G401.6 (cell line): Measurements from ENCODE around the gene LZIC.

ENCODE experiments used
- FAIRE-seq: peaks from 2 replicates; lab custom pipeline; 2012; peaks lifted over from hg19 to GRCh38; lab: Jason Lieb, UNC

Gene LZIC

DNA sequence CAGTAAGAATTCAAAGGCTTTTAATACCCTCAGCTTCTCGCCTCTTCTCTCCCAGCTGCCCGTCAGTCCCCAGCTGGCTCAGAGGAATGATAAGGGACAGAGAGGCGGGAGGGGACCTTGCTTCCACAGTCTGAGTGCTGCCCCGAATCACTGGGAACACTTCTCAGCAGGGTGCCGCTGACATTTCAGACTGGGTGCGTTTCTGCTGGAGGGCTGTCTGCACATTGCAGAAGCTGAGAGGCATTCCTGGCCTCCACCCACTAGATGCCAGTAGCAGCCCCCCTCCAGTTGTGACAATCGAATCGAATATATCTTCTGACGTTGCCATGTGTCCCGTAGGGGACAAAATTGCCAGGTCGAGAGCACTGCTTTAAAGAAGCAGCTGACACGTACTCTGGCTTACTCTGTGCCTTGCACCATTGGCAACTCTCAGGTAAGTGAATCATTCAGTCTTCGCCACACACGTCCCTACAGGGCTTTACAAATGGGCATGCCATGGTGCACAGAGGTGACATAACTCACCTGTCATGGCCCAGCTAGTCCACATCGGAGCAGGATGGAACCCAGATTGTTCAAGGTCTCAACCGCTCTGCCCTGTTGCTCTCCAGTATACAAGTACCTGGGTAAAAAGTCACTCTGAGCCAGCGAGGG lies 57.0 kb downstream of the LZIC start:
- no peak for FAIRE-seq

DNA sequence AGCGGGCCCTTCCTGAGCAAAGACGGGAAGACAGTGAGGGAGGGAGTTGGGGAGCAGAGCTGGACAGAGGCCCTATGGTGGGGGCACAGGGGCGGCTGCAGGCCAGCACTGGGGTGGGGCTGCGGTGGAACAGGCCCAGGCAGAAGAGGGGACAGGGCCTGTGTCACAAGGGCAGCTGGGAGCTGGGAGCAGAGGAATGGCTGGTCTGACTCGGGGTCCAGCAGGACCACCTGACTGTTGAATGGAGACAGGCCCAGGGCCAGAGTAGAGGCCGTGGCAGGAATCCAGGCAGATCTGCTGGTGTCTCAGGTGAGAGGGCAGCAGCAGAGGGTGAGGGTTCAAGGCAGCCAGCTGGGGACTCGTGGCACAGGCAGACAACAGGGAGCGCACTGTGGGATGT lies 58.4 kb downstream of the LZIC start:
- FAIRE-seq = no peak

DNA sequence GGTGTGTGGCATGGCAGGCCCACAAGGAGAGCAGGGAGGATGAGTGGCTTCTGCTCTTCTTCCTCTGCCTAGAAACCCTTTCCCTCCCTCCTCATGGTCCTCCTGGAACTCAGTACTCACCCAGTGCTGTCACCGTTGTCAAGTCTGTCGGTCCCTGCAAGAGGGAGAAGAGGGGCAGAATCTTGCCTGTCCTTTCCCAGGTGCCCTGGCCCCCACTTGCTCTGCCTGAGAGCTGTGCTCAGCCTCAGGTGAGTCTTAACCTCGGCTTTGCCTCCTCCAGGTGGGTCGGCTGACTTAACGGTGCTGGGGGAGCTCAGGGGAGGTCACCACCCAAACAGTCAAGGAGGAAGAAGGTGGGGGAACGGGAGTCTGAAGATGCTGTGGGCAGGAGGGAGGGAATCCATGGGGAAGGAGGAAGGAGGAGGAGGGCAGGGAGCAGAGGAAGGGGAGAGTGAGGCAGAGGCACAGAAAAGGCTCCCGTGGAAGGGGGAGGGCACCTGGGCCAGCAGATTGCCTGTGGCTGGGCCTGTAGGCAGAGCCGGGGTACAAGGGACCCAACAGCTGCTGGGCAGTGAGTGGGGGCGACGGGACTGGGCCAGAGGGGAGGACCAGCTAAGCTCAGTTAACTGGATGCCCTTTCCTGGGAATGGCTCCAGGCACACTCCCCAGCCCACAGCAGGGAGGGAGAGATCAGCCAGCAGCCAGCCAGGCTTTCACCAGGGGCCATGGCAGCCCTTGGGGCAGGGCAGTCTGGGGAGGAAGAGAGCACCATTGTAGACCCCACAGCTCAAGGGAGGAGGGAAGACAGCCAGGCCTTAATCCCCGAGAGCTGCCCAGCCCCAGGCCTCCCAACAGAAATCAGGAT lies 59.4 kb downstream of the LZIC start:
- FAIRE-seq = no peak

DNA sequence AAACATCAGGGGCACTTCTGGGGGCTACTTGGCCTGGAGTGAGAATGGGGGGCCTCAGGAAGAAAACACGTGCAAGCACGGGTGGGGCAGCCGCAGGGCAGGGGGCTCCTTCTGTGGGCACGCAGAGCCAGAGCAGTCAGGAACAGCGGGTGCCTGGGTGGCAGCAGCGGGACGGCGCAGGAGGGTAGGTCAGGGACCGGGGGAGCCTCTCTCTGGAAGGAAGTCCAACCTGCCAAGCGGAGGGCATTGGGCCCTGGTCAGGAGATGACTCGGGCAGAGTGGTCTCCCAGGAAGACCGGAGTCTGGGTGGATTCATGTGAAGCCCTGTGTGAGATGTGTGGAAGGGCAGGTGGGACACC lies 60.3 kb downstream of the LZIC start:
- no peak for FAIRE-seq

DNA sequence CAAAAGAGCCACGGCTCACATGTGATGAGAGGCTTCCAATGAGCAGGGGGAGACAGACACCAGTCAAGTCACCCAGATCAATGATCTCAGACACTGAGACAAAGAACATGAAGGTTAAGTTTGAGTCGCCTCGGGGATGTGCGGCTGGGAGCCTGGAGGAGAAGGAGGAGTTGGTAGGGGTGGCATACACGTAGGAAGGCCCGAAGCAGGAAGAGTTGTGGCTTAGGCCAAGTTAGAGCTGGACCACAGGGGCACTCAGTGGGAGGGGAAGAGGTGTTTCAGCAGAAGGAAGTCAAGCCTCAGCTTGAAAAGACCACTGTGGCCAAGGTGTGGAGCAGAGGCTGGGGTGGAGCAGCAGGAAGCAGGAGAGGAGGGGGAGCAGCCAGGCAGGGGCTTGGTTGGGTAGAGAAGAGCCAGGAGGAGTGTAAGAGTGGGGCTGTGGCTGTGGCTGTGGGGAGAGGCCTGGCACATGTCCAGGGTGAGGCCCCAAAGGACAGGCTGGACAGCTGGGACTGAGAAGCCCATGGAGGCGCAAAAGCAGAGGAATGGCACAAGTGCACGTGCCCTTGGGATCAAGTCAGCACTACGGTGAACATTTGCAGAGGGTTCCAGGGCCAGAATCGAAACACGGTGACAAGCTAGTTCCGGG lies 60.8 kb downstream of the LZIC start:
- FAIRE-seq = no peak

DNA sequence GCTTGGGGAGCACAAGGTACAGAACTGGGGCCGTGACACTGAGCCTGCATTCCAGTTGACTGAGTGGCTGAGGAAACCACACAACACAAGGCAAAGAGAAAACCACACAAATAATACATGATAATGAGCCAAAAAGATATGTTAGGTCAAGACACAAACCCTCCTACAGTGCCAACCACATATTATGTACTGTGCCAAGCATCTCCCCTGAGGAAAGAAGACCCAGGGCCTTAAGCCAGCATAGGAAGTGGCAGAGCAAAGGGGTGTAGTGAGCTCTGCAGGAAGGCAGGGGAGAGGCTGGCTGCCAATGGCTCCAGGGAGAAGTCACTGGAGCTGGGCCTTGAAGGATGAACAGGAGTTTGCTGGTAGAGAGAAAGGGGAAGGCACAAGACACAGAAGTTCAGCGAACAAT lies 61.3 kb downstream of the LZIC start:
- no peak for FAIRE-seq
